Ascending aorta (tissue), 2 donors: ENCODE results near the gene SORD. TPM values are rescaled to one million over a fixed set of nuclear protein-coding genes. Genes with fewer than 3 reads are reported as not detected.

ENCODE experiments used
- DNase-seq, 2 donors: peaks; one replicate each; pipeline ENCODE4 v3.0.0-alpha.2; 2019; ENCODE audit warnings: low spot score in 2 of 2
- H3K27ac ChIP-seq, 2 donors: fragments of 200-600 bp; sonication (generic); one replicate each; pipeline ENCODE4 v1.5.1; 2016 to 2017; ENCODE audit warnings: mild to moderate bottlenecking in 1 of 2
- H3K27me3 ChIP-seq: fragments of 200-600 bp; sonication (generic); one replicate; pipeline ENCODE4 v1.5.1; 2017
- H3K36me3 ChIP-seq, 2 donors: fragments of 200-600 bp; sonication (generic); one replicate each; pipeline ENCODE4 v1.5.1; 2016
- H3K4me1 ChIP-seq, 2 donors: fragments of 200-600 bp; sonication (generic); one replicate each; pipeline ENCODE4 v1.5.1; 2016 to 2017; ENCODE audit warnings: mild to moderate bottlenecking in 1 of 2
- H3K4me3 ChIP-seq, 2 donors: fragments of 200-600 bp; sonication (generic); one replicate each; pipeline ENCODE4 v1.5.1; 2016 to 2017; ENCODE audit warnings: mild to moderate bottlenecking in 1 of 2
- H3K9me3 ChIP-seq, 2 donors: fragments of 200-600 bp; sonication (generic); one replicate each; pipeline ENCODE4 v1.5.1; 2016
- CTCF ChIP-seq, 3 experiments: fragments of 200-600 bp in 2 of 3; fragments of 450-650 bp in 1 of 3; sonication (generic) in 2 of 3; IDR thresholded peaks; one replicate each; pipeline ENCODE4 v1.5.1; 2016 to 2019; ENCODE audit warnings: antibody characterized with exemption in 3 of 3, mild to moderate bottlenecking in 1 of 3, moderate library complexity in 1 of 3
- intact Hi-C: fragments of 100-400 bp; cut with DNase I; formaldehyde crosslinking; loops from one replicate; pipeline ENCODE4 v1.15.1; 2023
- total RNA-seq: library from RNA; depleted of rRNA; stranded (reverse); fragments of >200 nt; gene quantifications from one replicate; pipeline ENCODE4 v1.1.0, GENCODE V29; 2016

Gene SORD
- total RNA-seq, 1 donor from 2014 or later, result 6.5 TPM

- peaks cover 6% of the 10 kb centered on the region for H3K27me3 ChIP-seq
- peaks cover 0 to 6% of the 10 kb centered on the region in 2 donors for H3K4me1 ChIP-seq
- H3K27ac ChIP-seq, result no peak overlapping the region
- H3K4me3 ChIP-seq, result no peak overlapping the region
- peak in 1 of 2 donors; percentile 58 for DNase-seq
- no peak for TF ChIP-seq CTCF (IDR thresholded peaks at IDR 0.05)
- no peaks in the 10 kb centered on the region for H3K36me3 ChIP-seq
- H3K9me3 ChIP-seq, result no peaks in the 10 kb centered on the region
- intact Hi-C loops, result no loop called here
Observed at GRCh38 chr15:45107941-45108630, 85.1 kb downstream of the SORD start.

GRCh38 chr15:45110256-45110820, 87.3 kb downstream of the SORD start:
- Histone ChIP-seq H3K36me3 (no peaks in the 10 kb centered on the region), H3K9me3 (no peaks in the 10 kb centered on the region), H3K27me3 (peaks cover 6% of the 10 kb centered on the region), H3K4me1 (peaks cover 0 to 10% of the 10 kb centered on the region in 2 donors), H3K27ac (no peak overlapping the region), H3K4me3 (no peak overlapping the region)
- TF ChIP-seq CTCF (IDR thresholded peaks at IDR 0.05), result no peak
- no peak for DNase-seq
- intact Hi-C loops, result no loop called here

GRCh38 chr15:45111390-45112142, 88.6 kb downstream of the SORD start:
- H3K27me3 ChIP-seq, result peaks cover 6% of the 10 kb centered on the region

GRCh38 chr15:45112143-45112590, 89.2 kb downstream of the SORD start:
- Histone ChIP-seq H3K27ac (no peak overlapping the region), H3K36me3 (no peaks in the 10 kb centered on the region), H3K4me1 (peaks cover 7 to 14% of the 10 kb centered on the region in 2 donors), H3K4me3 (peak overlapping the region; percentile 36 to 45), H3K27me3 (peaks cover 10% of the 10 kb centered on the region), H3K9me3 (no peaks in the 10 kb centered on the region)
- DNase-seq, result no peak
- TF ChIP-seq CTCF (IDR thresholded peaks at IDR 0.05), result no peak
- intact Hi-C loops, result no loop called here

More at GRCh38 chr15:45111390-45112142, 88.6 kb downstream of the SORD start:
- intact Hi-C loops, result no loop called here
- peaks cover under 1 to 10% of the 10 kb centered on the region in 2 donors for H3K4me1 ChIP-seq
- DNase-seq, result no peak
- TF ChIP-seq CTCF (IDR thresholded peaks at IDR 0.05), result no peak
- no peak overlapping the region for H3K4me3 ChIP-seq
- no peak overlapping the region for H3K27ac ChIP-seq
- H3K9me3 ChIP-seq, result no peaks in the 10 kb centered on the region
- H3K36me3 ChIP-seq, result no peaks in the 10 kb centered on the region

- intact Hi-C loops, result no loop called here
- peak overlapping the region; percentile 36 to 45 for H3K4me3 ChIP-seq
- peaks cover 7 to 18% of the 10 kb centered on the region in 2 donors for H3K4me1 ChIP-seq
- H3K27ac ChIP-seq, result no peak overlapping the region
- peaks cover 14% of the 10 kb centered on the region for H3K27me3 ChIP-seq
- no peaks in the 10 kb centered on the region for H3K9me3 ChIP-seq
- H3K36me3 ChIP-seq, result no peaks in the 10 kb centered on the region
- no peak for DNase-seq
- TF ChIP-seq CTCF (IDR thresholded peaks at IDR 0.05), result no peak
Observed at GRCh38 chr15:45112591-45113379, 89.8 kb downstream of the SORD start.
